Adrenal gland (tissue), 5 donors: ENCODE measurements around the gene NKAIN2.

Experiments
- POLR2A ChIP-seq, 2 donors: fragments of 450-650 bp; IDR thresholded peaks; one replicate each; pipeline ENCODE4 v1.6.1; 2017; ENCODE audit warnings: antibody characterized with exemption in 2 of 2, mild to moderate bottlenecking in 2 of 2, moderate library complexity in 1 of 2
- TF ChIP-seq, protein P1 (sequence below), 6 experiments: fragments of 450-650 bp in 4 of 6; fragments of 200-600 bp in 2 of 6; sonication (generic) in 1 of 6; IDR thresholded peaks; 1 replicate in 5 of 6; 2 replicates in 1 of 6; pipeline versions ENCODE4 v1.5.1 to v1.8.0; 2016 to 2021; ENCODE audit warnings: antibody characterized with exemption in 6 of 6, mild to moderate bottlenecking in 2 of 6, moderate library complexity in 1 of 6
- donor health status: DM: no; HTN: no; CAD: no.

DNA sequence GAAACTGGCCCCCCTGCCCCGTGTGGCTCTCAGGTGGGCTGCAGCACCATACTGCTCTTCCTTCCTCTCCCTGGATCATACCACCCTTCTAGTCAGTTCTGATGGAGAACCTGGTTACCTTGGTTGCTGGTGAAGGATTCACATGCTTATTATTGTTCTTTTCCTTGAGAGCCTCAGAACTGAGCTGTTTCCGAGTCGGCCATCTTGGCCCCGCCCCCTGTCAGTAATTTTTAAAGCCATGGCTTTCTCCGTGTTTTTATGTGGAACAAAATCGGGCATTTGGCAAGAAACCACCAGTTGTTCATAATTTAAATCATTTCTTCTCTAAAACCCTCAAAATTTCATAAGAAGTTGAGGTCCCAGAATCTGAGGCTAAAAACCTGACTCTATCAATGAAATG lies 493.8 kb downstream of the NKAIN2 start:
- TF ChIP-seq, protein P1, sequence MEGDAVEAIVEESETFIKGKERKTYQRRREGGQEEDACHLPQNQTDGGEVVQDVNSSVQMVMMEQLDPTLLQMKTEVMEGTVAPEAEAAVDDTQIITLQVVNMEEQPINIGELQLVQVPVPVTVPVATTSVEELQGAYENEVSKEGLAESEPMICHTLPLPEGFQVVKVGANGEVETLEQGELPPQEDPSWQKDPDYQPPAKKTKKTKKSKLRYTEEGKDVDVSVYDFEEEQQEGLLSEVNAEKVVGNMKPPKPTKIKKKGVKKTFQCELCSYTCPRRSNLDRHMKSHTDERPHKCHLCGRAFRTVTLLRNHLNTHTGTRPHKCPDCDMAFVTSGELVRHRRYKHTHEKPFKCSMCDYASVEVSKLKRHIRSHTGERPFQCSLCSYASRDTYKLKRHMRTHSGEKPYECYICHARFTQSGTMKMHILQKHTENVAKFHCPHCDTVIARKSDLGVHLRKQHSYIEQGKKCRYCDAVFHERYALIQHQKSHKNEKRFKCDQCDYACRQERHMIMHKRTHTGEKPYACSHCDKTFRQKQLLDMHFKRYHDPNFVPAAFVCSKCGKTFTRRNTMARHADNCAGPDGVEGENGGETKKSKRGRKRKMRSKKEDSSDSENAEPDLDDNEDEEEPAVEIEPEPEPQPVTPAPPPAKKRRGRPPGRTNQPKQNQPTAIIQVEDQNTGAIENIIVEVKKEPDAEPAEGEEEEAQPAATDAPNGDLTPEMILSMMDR (IDR thresholded peaks at IDR 0.05): no peak
- no peak for TF ChIP-seq POLR2A (IDR thresholded peaks at IDR 0.05)
